22Rv1 (cell line): Measurements from ENCODE around the gene VAPB.

Experiments
- H3K27ac ChIP-seq: fragments of 450-650 bp; 2 replicates; pipeline ENCODE4 v1.5.1; 2017
- CTCF ChIP-seq: fragments of 450-650 bp; IDR thresholded peaks from 2 replicates; pipeline ENCODE4 v1.5.1; 2017; ENCODE audit warnings: mild to moderate bottlenecking
- ZFX ChIP-seq: fragments of 450-650 bp; IDR thresholded peaks from 2 replicates; pipeline ENCODE4 v1.6.1; 2017; ENCODE audit warnings: antibody characterized with exemption, borderline replicate concordance

The VAPB gene

GRCh38 chr20:58401162-58401561 lies 12.1 kb downstream of the VAPB start:
- no peak for TF ChIP-seq CTCF
- H3K27ac ChIP-seq = no peak overlapping the region

GRCh38 chr20:58402305-58402704 lies 13.3 kb downstream of the VAPB start:
- H3K27ac ChIP-seq = no peak overlapping the region
- TF ChIP-seq CTCF = no peak
- TF ChIP-seq ZFX = no peak

- no peak for TF ChIP-seq CTCF
- no peak for TF ChIP-seq ZFX
- H3K27ac ChIP-seq = no peak overlapping the region
Observed at GRCh38 chr20:58402827-58403226, 13.8 kb downstream of the VAPB start.

- TF ChIP-seq CTCF (no peak), ZFX (no peak)
- no peak overlapping the region for H3K27ac ChIP-seq
Observed at GRCh38 chr20:58403272-58403671, 14.2 kb downstream of the VAPB start.

- no peak for TF ChIP-seq ZFX
- no peak for TF ChIP-seq CTCF
- no peak overlapping the region for H3K27ac ChIP-seq
Observed at GRCh38 chr20:58405504-58406291, 16.7 kb downstream of the VAPB start.

- no peak for TF ChIP-seq CTCF
- TF ChIP-seq ZFX = no peak
- no peak overlapping the region for H3K27ac ChIP-seq
Observed at GRCh38 chr20:58406422-58407001, 17.5 kb downstream of the VAPB start.

GRCh38 chr20:58407201-58407873 lies 18.3 kb downstream of the VAPB start:
- no peak overlapping the region for H3K27ac ChIP-seq
- TF ChIP-seq CTCF (no peak), ZFX (no peak)
